ENCODE measurements around the gene EFNB2. TPM values are rescaled to one million over a fixed set of nuclear protein-coding genes. Genes with fewer than 3 reads are reported as not detected.

EFNB2 gene
- polyA plus RNA-seq (ENCODE audit: low read depth in 6 of 6): under 1 TPM in 3 of 6 donors, not detected in 3; 0.12 to 0.33 (median 0.28) TPM

GRCh38 chr13:106535552-106536243 is at the start of gene EFNB2:
EFNB2 (minus strand) TSS chr13:106535662; CDS start chr13:106534964, 698 bp downstream.
- H3K36me3 Mint-ChIP-seq: peaks cover 0 to 5% of the 10 kb centered on the region in 2 donors
- peak; percentile 89 to 90 for ATAC-seq (ENCODE audit: low read depth in 2 of 2)
- H3K4me1 Mint-ChIP-seq: peaks cover 15 to 29% (median 20%) of the 10 kb centered on the region in 3 donors
- peaks cover 31 to 37% (median 31%) of the 10 kb centered on the region in 3 donors for H3K27me3 Mint-ChIP-seq
- peak; percentile 90 for DNase-seq
- no peaks in the 10 kb centered on the region for H3K9me3 Mint-ChIP-seq
- H3K27ac Mint-ChIP-seq: peak within 1 kb of the TSS; percentile 69 to 95 (median 84)
- H3K4me3 Mint-ChIP-seq: peak within 1 kb of the TSS; percentile 91 to 98 (median 95)

DNA sequence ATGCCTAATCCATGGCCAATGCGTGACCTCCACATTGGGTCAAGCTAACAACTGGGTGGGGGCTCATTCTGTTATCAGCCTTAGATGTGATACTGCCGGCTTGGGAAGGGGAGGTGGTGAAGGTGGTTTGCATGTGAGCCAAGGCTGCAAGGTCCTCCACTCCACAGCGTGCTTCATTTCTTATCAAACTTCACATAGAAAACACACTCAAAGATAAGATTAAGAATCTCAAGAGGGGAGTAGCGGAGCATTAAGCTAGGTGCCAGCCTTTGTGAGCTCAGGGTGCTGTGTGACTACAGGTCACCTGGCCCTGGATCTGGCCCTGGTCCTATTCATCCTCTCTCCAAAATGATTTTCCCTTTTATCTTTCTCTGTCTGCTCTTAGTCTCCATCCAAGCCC is 45.8 kb upstream of the EFNB2 start:
- Mint-ChIP-seq H3K4me1 (no peaks in the 10 kb centered on the region), H3K27me3 (peaks cover 7 to 26% (median 8%) of the 10 kb centered on the region in 3 donors), H3K27ac (no peak overlapping the region), H3K4me3 (no peak overlapping the region), H3K9me3 (peaks cover 7 to 28% (median 20%) of the 10 kb centered on the region in 7 donors), H3K36me3 (peaks cover 10 to 11% of the 10 kb centered on the region in 2 donors)
- ATAC-seq (ENCODE audit: low read depth in 2 of 2) (no peak), DNase-seq (no peak)

GRCh38 chr13:106575896-106576295 is 40.4 kb upstream of the EFNB2 start:
- Mint-ChIP-seq H3K9me3 (peaks cover 0 to 4% (median 0%) of the 10 kb centered on the region in 7 donors), H3K4me1 (no peaks in the 10 kb centered on the region), H3K27ac (peak overlapping the region in 1 of 6 donors; percentile 41), H3K36me3 (peaks cover 0 to 4% of the 10 kb centered on the region in 2 donors), H3K27me3 (peaks cover 0 to 6% (median 0%) of the 10 kb centered on the region in 3 donors), H3K4me3 (no peak overlapping the region)
- DNase-seq (no peak), ATAC-seq (ENCODE audit: low read depth in 2 of 2) (no peak)

- Mint-ChIP-seq H3K4me1 (peaks cover 6 to 8% (median 6%) of the 10 kb centered on the region in 3 donors), H3K4me3 (peak overlapping the region in 1 of 8 donors; percentile 10), H3K36me3 (peaks cover 0 to 4% of the 10 kb centered on the region in 2 donors), H3K9me3 (peaks cover 0 to 4% (median 0%) of the 10 kb centered on the region in 7 donors), H3K27me3 (no peaks in the 10 kb centered on the region), H3K27ac (no peak overlapping the region)
- no peak for ATAC-seq (ENCODE audit: low read depth in 2 of 2)
- no peak for DNase-seq
Measured at GRCh38 chr13:106573868-106574267, 38.4 kb upstream of the EFNB2 start.

- H3K36me3 Mint-ChIP-seq: peaks cover 0 to 4% of the 10 kb centered on the region in 2 donors
- DNase-seq (no peak), ATAC-seq (ENCODE audit: low read depth in 2 of 2) (no peak)
- peaks cover 8 to 12% (median 11%) of the 10 kb centered on the region in 3 donors for H3K4me1 Mint-ChIP-seq
- H3K4me3 Mint-ChIP-seq: no peak overlapping the region
- H3K27me3 Mint-ChIP-seq: no peaks in the 10 kb centered on the region
- H3K27ac Mint-ChIP-seq: no peak overlapping the region
- peaks cover 0 to 4% (median 0%) of the 10 kb centered on the region in 7 donors for H3K9me3 Mint-ChIP-seq
Measured at GRCh38 chr13:106573284-106573846, 37.9 kb upstream of the EFNB2 start.

DNA sequence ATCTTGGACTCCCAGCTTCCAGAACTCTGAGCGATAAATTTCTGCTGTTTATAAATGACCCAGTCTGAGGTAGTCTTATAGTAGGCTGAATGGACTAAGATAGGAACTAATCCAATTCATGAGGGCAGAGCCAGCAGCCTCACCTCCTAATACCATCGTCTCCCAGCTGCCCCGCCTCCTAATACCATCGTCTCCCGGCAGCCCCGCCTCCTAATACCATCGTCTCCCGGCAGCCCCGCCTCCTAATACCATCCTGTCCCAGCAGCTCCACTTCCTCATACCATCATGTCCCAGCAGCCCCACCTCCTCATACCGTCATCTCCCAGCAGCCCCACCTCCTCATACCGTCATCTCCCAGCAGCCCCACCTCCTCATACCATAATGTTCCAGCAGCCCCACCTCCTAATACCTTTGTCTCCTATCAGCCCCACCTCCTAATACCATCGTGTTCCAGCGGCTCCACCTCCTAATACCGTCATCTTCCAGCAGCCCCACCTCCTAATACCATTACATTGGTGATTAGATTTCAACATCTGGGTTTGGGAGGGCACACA is 34.9 kb upstream of the EFNB2 start:
- DNase-seq: peak; percentile 52
- H3K27me3 Mint-ChIP-seq: no peaks in the 10 kb centered on the region
- H3K9me3 Mint-ChIP-seq: peaks cover 0 to 4% (median 0%) of the 10 kb centered on the region in 7 donors
- H3K4me3 Mint-ChIP-seq: peak overlapping the region in 5 of 8 donors; percentile 42 to 62 (median 53)
- peak overlapping the region in 3 of 6 donors; percentile 48 to 78 (median 76) for H3K27ac Mint-ChIP-seq
- H3K36me3 Mint-ChIP-seq: peaks cover 4 to 7% of the 10 kb centered on the region in 2 donors
- peaks cover 33 to 42% (median 37%) of the 10 kb centered on the region in 3 donors for H3K4me1 Mint-ChIP-seq
- ATAC-seq (ENCODE audit: low read depth in 2 of 2): peak; percentile 24 to 42

GRCh38 chr13:106569233-106570095 is 34.0 kb upstream of the EFNB2 start:
- H3K9me3 Mint-ChIP-seq: peaks cover 0 to 2% (median 0%) of the 10 kb centered on the region in 7 donors
- no peak overlapping the region for H3K27ac Mint-ChIP-seq
- H3K36me3 Mint-ChIP-seq: peaks cover 4 to 7% of the 10 kb centered on the region in 2 donors
- H3K4me1 Mint-ChIP-seq: peaks cover 42 to 51% (median 46%) of the 10 kb centered on the region in 3 donors
- peak overlapping the region in 2 of 8 donors; percentile 22 to 35 for H3K4me3 Mint-ChIP-seq
- DNase-seq (no peak), ATAC-seq (ENCODE audit: low read depth in 2 of 2) (no peak)
- H3K27me3 Mint-ChIP-seq: no peaks in the 10 kb centered on the region

- ATAC-seq (ENCODE audit: low read depth in 2 of 2): peak in 1 of 2 donors; percentile 7
- H3K4me1 Mint-ChIP-seq: peaks cover 52 to 61% (median 56%) of the 10 kb centered on the region in 3 donors
Measured at GRCh38 chr13:106568299-106569003, 33.0 kb upstream of the EFNB2 start.

DNA sequence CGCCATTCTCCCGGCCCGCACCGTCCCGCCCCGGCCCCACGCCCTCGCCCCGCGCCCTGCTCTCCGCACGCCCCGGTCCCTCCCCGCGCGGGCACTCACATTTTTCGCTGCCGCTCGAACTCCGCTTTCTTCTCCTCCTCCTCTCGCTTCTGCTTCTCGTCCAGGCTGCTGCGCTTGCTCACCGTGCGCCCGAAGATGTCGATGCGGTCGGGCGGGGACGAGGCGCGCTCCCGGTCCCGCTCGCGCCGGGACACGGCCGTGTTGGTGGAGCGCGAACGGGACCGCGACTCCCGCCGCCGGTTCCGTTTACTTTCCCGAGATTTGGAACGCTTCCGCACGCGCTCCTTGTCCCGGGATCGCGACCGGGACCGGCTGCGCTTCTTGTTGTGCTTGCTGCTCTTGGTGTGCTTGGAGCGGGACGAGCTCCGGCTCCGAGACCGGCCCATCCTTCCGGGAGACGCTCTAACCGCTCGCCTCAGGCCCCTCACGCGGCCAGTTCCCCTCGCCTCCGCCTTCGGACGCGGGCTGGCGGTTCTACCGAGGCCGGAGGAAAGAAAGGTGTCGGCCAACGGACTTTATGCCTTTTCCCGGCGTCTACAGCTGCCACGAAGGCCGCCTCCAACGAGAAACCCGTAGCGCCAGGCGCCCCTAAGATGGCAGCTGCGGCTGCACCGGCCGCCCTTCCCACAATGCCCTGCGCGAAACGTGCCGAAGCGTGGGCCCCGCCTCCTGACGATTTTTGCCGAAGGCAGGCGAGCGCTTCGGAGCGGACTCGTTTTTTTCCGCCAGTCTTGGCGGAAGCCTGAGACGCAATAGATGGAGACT is 32.2 kb upstream of the EFNB2 start, which contains the start of gene ARGLU1:
ARGLU1 (minus strand) TSS at position 664 of the 825 bp plus-strand sequence; CDS start at position 446, 218 bp downstream.
- ATAC-seq (ENCODE audit: low read depth in 2 of 2) (peak; percentile 76 to 77), DNase-seq (peak; percentile 95)
- Mint-ChIP-seq H3K36me3 (peaks cover 0 to 7% of the 10 kb centered on the region in 2 donors), H3K27me3 (no peaks in the 10 kb centered on the region), H3K4me3 (peak within 1 kb of the TSS; percentile 86 to 100 (median 96)), H3K4me1 (peaks cover 58 to 66% (median 60%) of the 10 kb centered on the region in 3 donors), H3K27ac (peak within 1 kb of the TSS; percentile 93 to 99 (median 97)), H3K9me3 (peaks cover 0 to 2% (median 0%) of the 10 kb centered on the region in 7 donors)

More at GRCh38 chr13:106568299-106569003, 33.0 kb upstream of the EFNB2 start:
- H3K27me3 Mint-ChIP-seq: no peaks in the 10 kb centered on the region
- peaks cover 0 to 2% (median 0%) of the 10 kb centered on the region in 7 donors for H3K9me3 Mint-ChIP-seq
- peak overlapping the region; percentile 86 to 100 (median 96) for H3K4me3 Mint-ChIP-seq
- peak overlapping the region; percentile 93 to 99 (median 97) for H3K27ac Mint-ChIP-seq
- no peak for DNase-seq
- H3K36me3 Mint-ChIP-seq: peaks cover 0 to 7% of the 10 kb centered on the region in 2 donors

- peak; percentile 6 to 16 for ATAC-seq (ENCODE audit: low read depth in 2 of 2)
- Mint-ChIP-seq H3K4me3 (peak overlapping the region; percentile 86 to 100 (median 96)), H3K27me3 (no peaks in the 10 kb centered on the region), H3K4me1 (peaks cover 66 to 74% (median 67%) of the 10 kb centered on the region in 3 donors), H3K9me3 (peaks cover 0 to 2% (median 0%) of the 10 kb centered on the region in 7 donors), H3K27ac (peak overlapping the region; percentile 92 to 98 (median 96)), H3K36me3 (peaks cover 0 to 7% of the 10 kb centered on the region in 2 donors)
- DNase-seq: no peak
Measured at GRCh38 chr13:106566641-106567473, 31.4 kb upstream of the EFNB2 start.
